HG02571 (cell line): Measurements from ENCODE around the gene TBC1D24.

Source experiments
- ATAC-seq: cut with Tn5 transposase; IDR thresholded peaks from one replicate; pipeline ENCODE4 v1.9.1; 2021; ENCODE audit warnings: mild to moderate bottlenecking, moderate library complexity; ENCODE audit not compliant: unreplicated experiment

Gene TBC1D24

GRCh38 chr16:2481676-2482075, 6.7 kb downstream of the TBC1D24 start:
- ATAC-seq, result no peak

GRCh38 chr16:2482249-2482648, 7.3 kb downstream of the TBC1D24 start:
- no peak for ATAC-seq

DNA sequence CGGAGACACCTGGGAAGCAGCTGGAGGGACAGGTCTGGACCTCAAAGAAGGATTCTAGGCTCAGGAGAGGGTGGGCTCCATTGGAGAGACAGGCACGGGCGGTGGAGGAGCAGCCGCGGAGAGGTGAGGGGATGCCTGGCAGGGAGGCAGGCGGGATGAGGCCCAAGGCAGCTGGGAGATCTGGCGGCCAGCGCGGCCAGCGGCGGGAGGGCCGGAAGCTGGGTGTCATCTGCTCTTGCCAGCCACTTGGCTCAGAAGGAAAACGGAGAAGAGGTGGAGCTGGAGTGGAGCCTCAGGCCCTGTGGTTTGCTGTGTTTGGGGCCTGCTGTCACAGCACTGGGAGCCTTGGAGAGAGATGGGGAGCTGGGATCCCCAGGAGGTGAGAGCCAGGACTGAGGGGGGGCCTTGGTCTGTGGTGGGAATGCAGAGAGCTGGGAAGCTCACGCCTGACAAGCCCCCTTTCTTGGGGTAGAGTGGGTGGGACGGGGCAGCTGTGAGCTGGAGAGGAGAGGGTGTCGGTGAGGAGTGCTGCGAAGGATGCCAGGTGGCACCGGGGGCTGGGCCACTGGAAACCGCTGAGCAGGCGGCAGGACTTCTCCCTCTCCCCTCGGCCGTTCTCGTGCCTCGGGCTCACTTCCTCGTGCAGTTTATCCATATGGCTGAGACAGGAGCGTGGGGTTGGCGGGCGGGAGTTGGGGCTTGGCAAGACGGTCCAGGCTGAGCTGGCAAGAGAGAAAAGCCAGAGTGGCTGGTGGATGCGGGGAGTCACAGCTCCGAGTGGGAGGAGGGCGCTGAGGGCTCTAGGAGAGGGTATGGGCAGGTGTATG, 8.0 kb downstream of the TBC1D24 start:
- no peak for ATAC-seq

DNA sequence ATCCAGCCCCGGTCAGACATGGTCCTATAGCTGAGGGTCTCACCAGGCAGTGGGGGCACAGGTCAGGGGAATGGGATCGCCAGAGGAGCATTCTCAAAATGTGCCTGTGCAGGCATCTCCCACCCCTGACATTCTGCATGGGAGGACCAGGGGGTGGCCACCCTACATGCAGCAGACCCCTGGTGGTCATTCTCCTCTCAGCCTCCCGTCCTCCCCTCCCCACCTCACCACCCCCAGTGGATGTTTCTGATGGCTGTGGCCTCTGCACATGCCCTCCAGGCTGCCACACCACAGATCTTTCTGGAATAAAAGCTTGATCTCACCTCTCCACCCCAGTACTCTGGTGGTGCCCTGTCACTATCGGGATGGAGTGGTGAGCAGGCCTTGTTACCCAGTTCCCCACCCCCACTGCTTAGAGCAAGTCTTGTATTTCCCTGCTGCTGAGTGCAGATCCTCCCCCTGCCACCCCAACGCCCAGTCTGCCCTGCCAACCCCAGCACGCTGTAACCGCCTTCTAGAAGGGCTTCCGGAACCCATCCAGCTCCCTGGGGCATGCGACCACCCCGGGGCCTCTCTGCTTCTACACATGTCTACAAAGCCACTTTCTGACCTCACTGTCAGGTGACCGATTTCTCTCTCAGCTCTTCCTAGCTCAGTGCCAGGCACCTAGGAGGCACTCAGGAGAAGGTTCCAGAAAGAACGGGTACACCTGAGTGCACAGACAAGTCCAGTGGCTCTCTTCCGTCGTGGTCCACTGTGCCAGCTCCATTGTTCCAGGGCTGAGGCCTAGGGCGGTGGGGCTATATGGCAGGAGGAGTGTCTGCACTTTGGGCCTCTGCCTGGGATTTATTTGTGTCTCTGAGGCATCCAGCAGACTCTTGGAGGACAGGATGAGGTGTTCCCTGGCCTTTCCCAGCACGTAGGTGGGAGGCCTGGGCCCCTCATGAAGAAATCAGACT, 9.3 kb downstream of the TBC1D24 start:
- no peak for ATAC-seq

GRCh38 chr16:2484898-2485508, 10.1 kb downstream of the TBC1D24 start:
- no peak for ATAC-seq

GRCh38 chr16:2485811-2486507, 11.0 kb downstream of the TBC1D24 start:
- ATAC-seq, result no peak

DNA sequence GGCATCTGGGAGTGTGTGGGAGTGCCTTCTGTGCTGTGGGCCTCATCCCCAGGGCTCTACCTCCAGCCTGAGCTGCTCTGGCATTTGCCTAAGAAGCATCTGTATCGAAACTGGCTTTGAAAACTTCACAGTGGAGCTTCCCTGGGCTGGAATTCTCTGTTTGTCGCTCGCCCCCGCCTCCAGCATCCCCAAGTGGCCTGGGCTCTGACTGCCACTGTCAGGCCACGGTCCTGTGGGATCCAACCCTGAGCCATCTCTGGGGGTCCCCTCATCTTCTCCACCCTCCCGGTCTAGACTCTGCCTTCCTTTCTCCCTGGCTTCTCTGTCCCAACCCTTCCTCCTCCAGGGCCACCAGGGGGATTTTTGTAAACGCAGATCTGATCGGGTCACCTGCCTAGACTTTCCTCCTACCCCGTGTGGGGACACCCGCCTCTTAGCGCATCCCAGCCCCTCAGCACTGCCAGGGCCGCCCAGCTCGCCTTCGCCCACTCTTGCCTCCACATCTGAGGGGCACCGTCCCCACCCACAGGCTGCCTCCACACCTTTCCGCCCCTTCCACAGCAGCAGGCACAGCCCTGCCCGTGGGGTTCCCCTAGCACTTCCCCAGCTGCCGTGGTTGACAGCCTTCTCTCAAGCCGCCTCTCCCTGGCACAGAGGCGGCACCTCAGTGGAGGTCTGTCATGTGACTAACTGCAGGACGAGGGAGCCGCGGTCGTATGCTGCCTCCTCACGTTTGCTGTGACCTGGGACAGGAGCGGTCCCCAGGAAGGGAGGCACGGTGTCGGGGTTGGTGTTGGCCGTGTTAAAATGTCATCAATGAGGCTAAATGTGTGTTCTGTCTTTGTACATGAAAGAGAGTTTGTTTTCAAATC, 12.0 kb downstream of the TBC1D24 start:
- peak; percentile 59 for ATAC-seq

GRCh38 chr16:2487517-2487842, 12.6 kb downstream of the TBC1D24 start:
- ATAC-seq, result no peak

DNA sequence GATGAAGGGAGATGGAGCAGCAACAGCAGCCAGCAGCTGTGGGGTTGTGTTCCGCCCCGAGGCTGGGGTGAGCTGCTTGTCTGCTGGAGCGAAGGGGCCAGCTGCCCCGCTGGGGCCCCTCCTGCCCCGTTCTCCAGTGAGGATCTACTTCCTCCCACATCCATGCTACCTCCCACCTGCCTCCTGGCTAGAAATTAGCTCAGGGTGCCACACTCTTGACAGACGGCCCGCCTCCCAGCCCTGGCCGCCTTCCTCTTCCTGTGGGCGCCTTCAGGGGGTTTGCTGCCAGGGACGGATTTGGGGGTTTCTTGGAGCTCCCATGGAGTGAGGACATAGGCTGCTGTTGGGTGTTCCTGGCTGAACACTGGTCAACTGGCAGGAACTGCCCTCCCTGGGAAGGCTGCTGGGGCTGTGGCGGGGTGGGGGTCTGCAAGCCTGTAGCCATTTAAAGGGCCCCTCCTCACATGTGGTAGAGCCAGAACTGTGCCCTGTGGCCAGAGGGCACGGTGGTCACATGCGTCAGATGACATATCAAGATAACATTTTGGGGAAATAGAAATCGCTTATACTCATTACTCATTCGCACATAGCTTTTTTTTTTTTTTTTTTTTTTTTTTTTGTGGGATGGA, 13.1 kb downstream of the TBC1D24 start:
- ATAC-seq, result no peak

DNA sequence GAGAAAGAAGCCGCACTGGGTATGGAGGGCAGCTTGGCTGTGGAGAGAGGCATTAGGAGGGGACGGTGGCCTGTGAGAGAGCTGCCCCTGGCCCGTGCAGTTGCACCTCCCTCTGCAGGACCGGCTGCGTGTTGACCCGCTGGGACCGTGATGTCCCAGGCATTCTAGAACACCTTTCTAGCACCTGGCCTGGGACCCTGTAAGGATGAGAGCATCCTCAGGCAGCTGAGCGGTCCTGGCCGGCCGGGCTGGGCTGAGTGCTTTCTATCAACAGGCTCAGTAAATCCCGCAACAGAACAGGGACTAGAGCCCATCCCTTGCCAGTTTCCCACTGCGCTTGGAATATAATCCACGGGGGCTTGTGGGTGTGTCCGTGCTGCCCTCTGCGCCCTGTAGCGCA, 14.7 kb downstream of the TBC1D24 start:
- no peak for ATAC-seq

DNA sequence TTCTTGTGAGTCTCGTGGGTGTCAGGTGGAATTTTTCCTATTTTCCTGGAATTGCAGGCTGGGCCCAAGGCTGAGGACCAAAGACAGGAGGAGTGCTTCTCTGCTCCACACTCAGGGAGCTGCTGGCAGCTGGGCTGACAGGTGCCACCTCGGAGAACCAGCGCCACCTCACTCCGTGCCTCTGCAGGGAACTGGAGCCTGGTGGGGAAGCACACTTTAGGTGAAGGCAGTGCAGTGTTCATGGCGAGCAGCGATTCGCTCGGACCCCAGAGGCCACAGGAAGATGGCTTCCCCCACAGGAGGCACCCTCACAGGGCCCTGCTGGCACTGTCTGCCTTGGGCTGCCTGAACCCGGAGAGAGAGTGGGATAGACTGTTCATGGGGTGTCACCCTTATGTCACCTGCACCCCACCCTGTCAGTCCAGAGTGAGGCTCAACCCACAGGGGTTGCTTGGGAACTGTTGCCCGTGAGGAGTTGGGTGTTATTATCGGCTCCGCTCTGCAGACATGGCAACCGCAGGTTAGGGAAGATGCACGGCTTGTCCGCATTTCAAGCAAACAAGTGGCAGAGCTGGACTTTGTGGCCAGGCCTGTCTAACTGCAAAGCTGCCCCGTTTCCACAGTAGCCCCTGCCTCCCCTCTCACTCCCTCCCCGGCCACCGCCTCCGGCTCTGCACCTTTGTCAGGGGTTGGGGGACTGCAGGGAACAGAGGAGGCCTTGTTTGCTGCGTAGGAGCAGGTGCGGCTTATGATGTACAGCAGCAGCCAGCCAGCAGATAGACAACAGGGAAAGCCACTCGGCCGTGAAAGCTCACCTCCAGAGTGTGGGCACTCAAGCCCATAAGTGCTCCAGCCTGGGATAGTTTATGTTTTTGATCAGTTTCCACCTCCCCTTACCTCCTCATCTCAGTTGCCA, 15.5 kb downstream of the TBC1D24 start:
- no peak for ATAC-seq

DNA sequence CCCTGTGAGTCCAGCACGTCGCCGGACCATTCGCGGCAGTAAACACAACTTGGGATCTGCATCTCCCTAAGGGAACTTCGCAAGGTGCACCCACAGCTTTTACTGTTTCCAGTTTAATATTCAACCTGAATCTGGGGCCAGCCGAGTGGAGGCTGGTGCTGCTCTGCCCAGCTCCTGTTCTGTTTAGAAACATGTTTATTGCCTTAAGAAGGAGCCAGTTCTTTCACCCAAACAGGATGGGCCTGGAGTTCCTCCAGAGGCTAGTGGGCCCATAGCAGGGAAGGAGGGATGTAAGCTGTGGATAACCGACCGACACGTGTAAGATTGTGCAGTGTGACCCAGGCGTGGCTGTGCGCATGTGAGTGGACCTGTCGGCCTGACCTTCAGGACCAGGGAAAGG, 17.4 kb downstream of the TBC1D24 start:
- ATAC-seq, result no peak

DNA sequence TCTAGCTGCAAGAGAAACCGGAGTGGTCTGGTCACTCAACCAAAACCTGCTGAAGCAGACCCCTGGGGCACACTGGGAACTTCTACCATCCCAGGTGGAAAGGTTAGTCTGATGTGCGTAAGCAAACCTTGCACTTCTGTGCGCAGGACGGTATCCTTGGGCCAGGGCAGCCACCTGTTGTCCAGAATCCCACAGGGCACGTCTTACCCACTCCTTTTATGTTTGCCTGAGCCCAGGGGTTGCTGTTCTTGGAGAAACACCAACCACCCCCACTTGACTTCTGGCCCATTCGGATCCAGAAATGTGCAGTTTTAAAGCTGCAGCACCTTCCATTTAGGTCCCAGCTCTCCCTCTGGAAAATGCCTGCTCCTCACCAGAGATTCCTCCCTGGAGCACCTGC, 18.7 kb downstream of the TBC1D24 start:
- no peak for ATAC-seq

DNA sequence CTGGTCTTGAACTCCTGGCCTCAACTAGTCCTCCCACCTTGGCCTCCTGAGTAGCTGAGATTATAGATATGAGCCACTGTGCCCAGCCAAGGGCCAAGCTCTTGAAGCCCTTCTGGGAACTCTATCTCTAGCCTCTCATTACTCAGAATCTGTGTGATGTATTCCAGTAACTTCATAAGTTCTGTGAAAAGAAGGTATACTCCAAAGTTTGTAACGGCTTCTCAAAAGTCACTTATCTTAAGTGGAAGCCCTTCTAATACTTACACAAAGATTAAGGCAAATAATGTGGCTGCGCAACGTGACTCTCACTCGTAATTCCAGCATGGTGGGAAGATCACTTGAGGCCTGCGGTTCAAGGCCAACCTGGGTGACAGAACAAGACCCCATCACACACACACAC, 19.7 kb downstream of the TBC1D24 start:
- no peak for ATAC-seq

GRCh38 chr16:2495041-2495440, 20.1 kb downstream of the TBC1D24 start:
- no peak for ATAC-seq

DNA sequence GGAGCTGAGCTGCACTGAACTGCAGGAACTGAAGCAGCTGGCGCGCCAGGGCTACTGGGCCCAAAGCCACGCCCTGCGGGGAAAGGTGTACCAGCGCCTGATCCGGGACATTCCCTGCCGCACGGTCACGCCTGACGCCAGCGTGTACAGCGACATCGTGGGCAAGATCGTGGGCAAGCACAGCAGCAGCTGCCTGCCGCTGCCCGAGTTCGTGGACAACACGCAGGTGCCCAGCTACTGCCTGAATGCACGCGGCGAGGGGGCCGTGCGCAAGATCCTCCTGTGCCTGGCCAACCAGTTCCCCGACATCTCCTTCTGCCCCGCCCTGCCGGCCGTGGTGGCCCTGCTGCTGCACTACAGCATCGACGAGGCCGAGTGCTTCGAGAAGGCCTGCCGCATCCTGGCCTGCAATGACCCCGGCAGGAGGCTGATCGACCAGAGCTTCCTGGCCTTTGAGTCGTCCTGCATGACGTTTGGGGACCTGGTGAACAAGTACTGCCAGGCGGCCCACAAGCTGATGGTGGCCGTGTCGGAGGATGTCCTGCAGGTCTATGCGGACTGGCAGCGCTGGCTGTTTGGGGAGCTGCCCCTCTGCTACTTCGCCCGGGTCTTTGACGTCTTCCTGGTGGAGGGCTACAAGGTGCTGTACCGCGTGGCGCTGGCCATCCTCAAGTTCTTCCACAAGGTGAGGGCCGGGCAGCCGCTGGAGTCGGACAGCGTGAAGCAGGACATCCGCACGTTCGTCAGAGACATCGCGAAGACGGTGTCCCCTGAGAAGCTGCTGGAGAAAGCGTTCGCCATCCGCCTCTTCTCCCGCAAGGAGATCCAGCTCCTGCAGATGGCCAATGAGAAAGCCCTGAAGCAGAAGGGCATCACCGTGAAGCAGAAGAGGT, 21.5 kb downstream of the TBC1D24 start:
- no peak for ATAC-seq

DNA sequence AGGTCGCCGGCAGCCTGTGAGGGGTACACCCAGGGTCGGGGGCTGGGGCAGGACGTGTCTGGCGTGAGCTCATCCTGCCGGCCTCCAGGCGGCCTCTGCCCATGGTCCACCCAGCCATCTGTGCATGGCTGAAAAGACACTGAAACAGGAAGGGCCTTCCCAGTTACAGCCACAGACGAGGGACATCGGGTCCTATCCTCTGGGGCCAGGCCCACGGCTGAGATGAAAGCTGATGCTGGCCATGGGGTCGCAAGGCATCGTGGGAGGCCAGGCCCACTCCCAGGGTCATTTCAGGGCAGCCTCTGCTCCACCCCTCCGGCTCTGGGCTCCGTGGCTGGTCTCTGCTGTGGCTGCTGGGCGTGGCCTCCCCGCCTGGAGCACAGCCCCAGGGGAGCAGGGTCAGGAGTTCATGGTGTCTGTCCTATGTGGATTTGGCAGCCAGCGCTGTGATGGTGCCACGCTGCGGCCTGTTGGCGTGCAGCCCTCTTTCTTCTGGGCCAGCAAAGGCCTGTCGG, 22.2 kb downstream of the TBC1D24 start:
- ATAC-seq, result no peak
